Mammary epithelial cell (primary cell): Measurements from ENCODE around the gene IRAK1BP1.

ENCODE experiments used
- EZH2 ChIP-seq: IDR thresholded peaks from 2 replicates; pipeline ENCODE4 v1.6.1; 2012; ENCODE audit warnings: low read length, inconsistent platforms, borderline replicate concordance
- TF ChIP-seq, protein P1 (sequence below), 2 donors: IDR thresholded peaks in 1 of 2; conservative IDR thresholded peaks in 1 of 2; 2 replicates each; pipeline ENCODE4 v1.5.1; 2011 to 2012; ENCODE audit warnings: inconsistent platforms in 2 of 2, low read length in 2 of 2, mild to moderate bottlenecking in 2 of 2, control low read depth in 1 of 2, low read depth in 1 of 2; ENCODE audit not compliant: insufficient read depth in 1 of 2; ENCODE audit errors: extremely low read depth in 1 of 2

DNA sequence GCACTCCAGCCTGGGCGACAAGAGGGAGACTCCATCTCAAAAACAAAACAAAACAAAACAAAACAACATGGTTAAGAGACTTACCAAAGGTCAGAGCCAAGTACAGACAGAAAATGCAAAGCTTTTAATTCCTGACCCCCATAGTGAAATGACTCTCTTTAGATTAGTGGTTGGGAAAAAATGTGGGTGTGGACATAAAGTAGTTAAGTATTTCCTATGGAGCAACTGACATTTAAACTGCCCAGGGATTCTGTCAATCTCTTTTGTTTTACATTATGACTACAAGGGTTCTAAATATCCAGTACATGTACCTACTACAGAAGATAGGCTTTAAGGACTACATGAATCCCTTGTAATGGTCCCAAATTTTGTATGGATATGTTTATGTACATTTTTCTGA lies 75.1 kb downstream of the IRAK1BP1 start:
- TF ChIP-seq, protein P1, sequence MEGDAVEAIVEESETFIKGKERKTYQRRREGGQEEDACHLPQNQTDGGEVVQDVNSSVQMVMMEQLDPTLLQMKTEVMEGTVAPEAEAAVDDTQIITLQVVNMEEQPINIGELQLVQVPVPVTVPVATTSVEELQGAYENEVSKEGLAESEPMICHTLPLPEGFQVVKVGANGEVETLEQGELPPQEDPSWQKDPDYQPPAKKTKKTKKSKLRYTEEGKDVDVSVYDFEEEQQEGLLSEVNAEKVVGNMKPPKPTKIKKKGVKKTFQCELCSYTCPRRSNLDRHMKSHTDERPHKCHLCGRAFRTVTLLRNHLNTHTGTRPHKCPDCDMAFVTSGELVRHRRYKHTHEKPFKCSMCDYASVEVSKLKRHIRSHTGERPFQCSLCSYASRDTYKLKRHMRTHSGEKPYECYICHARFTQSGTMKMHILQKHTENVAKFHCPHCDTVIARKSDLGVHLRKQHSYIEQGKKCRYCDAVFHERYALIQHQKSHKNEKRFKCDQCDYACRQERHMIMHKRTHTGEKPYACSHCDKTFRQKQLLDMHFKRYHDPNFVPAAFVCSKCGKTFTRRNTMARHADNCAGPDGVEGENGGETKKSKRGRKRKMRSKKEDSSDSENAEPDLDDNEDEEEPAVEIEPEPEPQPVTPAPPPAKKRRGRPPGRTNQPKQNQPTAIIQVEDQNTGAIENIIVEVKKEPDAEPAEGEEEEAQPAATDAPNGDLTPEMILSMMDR (conservative IDR thresholded peaks at IDR 0.05 in 1 of 2, IDR thresholded peaks at IDR 0.05 in 1 of 2; ENCODE audit: extremely low read depth in 1 of 2, insufficient read depth in 1 of 2, low read depth in 1 of 2, low read length in 2 of 2), result no peak
- TF ChIP-seq EZH2, result no peak
